HFFc6 (cell line): ENCODE measurements around the gene KIF2A. TPM values are rescaled to one million over a fixed set of nuclear protein-coding genes. Genes with fewer than 3 reads are reported as not detected.
A peak's percentile ranks its signal among the peaks of the same experiment; 100 is the strongest.

ENCODE experiments used
- DNase-seq: peaks from one replicate; pipeline ENCODE4 v3.0.0-alpha.2; 2018
- H3K27ac Mint-ChIP-seq: 2 replicates; pipeline ENCODE4 v1.8.0; 2020; ENCODE audit warnings: mild to moderate bottlenecking, mixed read lengths
- H3K27me3 Mint-ChIP-seq: 2 replicates; pipeline ENCODE4 v1.8.0; 2021; ENCODE audit warnings: mild to moderate bottlenecking, moderate library complexity, mixed read lengths; ENCODE audit not compliant: insufficient read depth
- H3K36me3 Mint-ChIP-seq: 2 replicates; pipeline ENCODE4 v1.8.0; 2021; ENCODE audit warnings: low read depth, mixed read lengths
- H3K4me1 Mint-ChIP-seq: 2 replicates; pipeline ENCODE4 v1.8.0; 2020; ENCODE audit warnings: low read depth, mixed read lengths
- H3K4me3 Mint-ChIP-seq: 2 replicates; pipeline ENCODE4 v1.8.0; 2020; ENCODE audit warnings: mild to moderate bottlenecking, moderate library complexity, mixed read lengths
- H3K9me3 Mint-ChIP-seq: 2 replicates; pipeline ENCODE4 v1.8.0; 2020; ENCODE audit warnings: mild to moderate bottlenecking, mixed read lengths
- total RNA-seq, 6 experiments: library from RNA; stranded (reverse); fragmentation: NEBNext Ultra II Directional; extraction: Animal tissue kit (Norgen Biotek cat#: 25700); gene quantifications; 2 replicates in 1 of 6; 3 replicates in 5 of 6; pipeline ENCODE4 v1.2.3, GENCODE V29; 2021
- TF ChIP-seq, protein P1 (sequence below): fragments of 200-600 bp; sonication (generic); IDR thresholded peaks from 2 replicates; pipeline ENCODE4 v1.5.0; 2021; ENCODE audit warnings: antibody characterized with exemption, mild to moderate bottlenecking

KIF2A gene
- total RNA-seq, 6 experiments from 2014 or later, result 39.9 to 54.0 (median 49.3) TPM

DNA sequence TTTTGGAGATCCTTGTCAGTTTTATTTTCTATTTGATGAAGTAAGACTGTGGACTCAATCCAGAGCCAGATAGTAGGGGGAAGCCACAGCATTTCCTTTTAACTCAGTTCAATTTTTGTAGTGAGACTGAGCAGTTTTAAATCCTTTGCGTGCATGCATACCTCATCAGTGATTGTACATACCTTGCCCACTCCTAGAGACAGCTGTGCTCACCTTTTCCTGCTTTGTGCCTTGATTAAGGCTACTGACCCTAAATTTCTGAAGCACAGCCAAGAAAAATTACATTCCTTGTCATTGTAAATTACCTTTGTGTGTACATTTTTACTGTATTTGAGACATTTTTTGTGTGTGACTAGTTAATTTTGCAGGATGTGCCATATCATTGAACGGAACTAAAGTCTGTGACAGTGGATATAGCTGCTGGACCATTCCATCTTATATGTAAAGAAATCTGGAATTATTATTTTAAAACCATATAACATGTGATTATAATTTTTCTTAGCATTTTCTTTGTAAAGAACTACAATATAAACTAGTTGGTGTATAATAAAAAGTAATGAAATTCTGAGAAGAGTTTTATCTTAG is 79.9 kb downstream of the KIF2A start:
- Mint-ChIP-seq H3K4me1 (peaks cover 10% of the 10 kb centered on the region), H3K9me3 (no peaks in the 10 kb centered on the region), H3K4me3 (no peak overlapping the region), H3K36me3 (peaks cover 14% of the 10 kb centered on the region), H3K27ac (peak overlapping the region; percentile 31; the same call in 1 of the 2 replicates), H3K27me3 (no peaks in the 10 kb centered on the region)
- TF ChIP-seq, protein P1, sequence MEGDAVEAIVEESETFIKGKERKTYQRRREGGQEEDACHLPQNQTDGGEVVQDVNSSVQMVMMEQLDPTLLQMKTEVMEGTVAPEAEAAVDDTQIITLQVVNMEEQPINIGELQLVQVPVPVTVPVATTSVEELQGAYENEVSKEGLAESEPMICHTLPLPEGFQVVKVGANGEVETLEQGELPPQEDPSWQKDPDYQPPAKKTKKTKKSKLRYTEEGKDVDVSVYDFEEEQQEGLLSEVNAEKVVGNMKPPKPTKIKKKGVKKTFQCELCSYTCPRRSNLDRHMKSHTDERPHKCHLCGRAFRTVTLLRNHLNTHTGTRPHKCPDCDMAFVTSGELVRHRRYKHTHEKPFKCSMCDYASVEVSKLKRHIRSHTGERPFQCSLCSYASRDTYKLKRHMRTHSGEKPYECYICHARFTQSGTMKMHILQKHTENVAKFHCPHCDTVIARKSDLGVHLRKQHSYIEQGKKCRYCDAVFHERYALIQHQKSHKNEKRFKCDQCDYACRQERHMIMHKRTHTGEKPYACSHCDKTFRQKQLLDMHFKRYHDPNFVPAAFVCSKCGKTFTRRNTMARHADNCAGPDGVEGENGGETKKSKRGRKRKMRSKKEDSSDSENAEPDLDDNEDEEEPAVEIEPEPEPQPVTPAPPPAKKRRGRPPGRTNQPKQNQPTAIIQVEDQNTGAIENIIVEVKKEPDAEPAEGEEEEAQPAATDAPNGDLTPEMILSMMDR, result no peak
- no peak for DNase-seq

DNA sequence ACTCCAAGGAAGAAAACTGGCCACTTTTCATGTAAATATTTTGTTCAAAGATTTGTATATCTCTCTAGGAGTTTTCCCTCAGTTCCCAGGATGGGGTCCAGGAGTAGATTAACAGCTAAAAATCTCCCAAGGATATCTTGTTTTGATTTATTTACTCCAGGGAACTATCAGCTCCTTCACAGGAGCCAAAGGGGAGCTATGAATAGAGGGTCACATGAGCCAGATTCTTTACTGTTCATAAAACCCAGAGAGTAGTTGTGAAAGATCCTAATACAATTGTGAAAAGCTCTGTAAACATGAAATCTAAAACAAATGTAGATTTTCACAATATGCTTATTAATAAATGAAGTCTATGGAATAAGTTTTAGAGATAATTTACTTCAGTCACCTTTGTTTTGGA is 80.8 kb downstream of the KIF2A start:
- H3K27me3 Mint-ChIP-seq, result no peaks in the 10 kb centered on the region
- H3K9me3 Mint-ChIP-seq, result no peaks in the 10 kb centered on the region
- TF ChIP-seq, protein P1, result no peak
- 0 out of 2 replicates have a peak overlapping the region, but pooled peaks have one; percentile 13 for H3K27ac Mint-ChIP-seq
- H3K4me3 Mint-ChIP-seq, result no peak overlapping the region
- H3K36me3 Mint-ChIP-seq, result peaks cover 11% of the 10 kb centered on the region
- DNase-seq, result no peak
- H3K4me1 Mint-ChIP-seq, result peaks cover 10% of the 10 kb centered on the region

DNA sequence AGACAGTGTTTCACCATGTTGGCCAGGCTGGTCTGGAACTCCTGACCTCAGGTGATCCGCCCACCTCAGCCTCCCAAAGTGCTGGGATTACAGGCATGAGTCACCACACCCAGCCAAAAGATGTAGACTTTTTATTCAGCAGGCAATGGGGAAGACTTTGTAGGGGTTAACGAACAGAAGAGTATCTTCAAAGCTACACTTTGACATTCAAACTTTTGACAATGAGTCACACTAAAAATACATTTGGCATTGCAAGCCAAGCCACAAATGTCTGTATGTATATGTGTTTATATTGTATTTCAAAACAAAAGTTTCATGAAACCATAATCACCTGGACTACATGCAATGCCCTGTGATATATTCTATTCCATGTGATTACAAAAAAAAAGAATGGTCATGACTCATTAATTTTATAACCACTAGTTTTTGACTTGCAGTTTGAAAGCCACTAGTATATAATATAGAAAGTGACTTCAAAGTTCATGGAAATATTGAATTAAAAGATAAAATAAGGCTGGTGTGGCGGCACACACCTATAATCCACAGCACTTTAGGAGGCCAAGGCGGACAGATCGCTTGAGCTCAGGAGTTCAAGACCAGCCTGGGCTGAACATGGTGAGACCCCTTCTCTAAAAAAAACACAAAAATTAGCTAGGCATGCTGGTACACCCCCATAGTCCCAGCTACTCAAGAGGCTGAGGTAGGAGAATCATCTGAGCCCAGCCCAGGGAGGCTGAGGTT is 89.4 kb downstream of the KIF2A start:
- peaks cover 32% of the 10 kb centered on the region for H3K36me3 Mint-ChIP-seq
- peak; percentile 41 for DNase-seq

DNA sequence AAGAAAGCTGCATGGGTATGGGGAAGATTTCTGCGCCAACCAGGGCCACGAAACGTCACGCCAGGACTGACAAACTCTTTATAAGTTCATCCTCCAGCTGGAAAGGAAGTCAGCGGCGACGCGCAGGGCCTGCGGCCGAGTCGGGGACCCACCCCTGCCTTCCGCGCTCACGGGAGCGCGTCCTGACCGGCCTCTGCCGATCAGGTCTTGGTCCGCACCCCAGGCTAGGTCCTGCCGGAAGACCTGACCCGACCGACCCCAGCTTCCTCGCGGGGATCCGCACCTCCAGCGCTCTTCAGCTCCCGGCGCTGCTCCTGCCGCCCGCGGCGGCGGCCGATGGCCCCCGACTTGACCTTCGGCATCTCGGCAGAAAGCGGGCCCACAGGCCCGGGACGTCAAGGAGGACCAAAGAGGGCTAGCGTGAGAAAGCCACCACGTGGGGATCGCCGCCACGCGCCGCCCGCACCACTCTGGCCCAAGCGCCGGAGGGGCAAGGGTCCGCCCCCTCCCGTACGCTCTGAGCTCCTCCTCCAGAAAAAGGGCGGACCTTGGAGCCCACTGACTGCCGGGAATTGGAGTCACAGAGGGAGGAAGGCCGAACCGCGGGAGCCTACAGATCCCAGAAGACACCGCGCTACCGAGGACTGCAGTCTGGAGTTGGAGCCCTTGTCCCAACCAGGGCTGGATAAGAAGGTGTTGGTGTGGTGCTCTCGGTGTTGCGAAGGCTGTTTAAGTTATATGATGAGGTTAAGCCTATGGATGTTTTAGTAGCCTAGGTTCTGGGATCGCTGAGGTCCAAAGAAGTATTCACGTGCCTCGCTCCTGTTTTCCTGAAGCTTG is 97.6 kb downstream of the KIF2A start, which contains the start of gene DIMT1:
TSS of gene DIMT1 (minus strand) at position 495 of the 840 bp plus-strand sequence. CDS start at position 362, 133 bp downstream.
- Mint-ChIP-seq H3K4me1 (peaks cover 26% of the 10 kb centered on the region), H3K27me3 (peaks cover 1% of the 10 kb centered on the region; the same call in 1 of the 2 replicates)
- TF ChIP-seq, protein P1, result no peak

More for the DNA sequence above, 89.4 kb downstream of the KIF2A start:
- TF ChIP-seq, protein P1, result no peak
- Mint-ChIP-seq H3K27ac (peak overlapping the region; percentile 76), H3K9me3 (no peaks in the 10 kb centered on the region), H3K4me3 (no peak overlapping the region; the same call in 1 of the 2 replicates), H3K4me1 (peaks cover 14% of the 10 kb centered on the region), H3K27me3 (peaks cover 4% of the 10 kb centered on the region; the same call in 1 of the 2 replicates)

DNA sequence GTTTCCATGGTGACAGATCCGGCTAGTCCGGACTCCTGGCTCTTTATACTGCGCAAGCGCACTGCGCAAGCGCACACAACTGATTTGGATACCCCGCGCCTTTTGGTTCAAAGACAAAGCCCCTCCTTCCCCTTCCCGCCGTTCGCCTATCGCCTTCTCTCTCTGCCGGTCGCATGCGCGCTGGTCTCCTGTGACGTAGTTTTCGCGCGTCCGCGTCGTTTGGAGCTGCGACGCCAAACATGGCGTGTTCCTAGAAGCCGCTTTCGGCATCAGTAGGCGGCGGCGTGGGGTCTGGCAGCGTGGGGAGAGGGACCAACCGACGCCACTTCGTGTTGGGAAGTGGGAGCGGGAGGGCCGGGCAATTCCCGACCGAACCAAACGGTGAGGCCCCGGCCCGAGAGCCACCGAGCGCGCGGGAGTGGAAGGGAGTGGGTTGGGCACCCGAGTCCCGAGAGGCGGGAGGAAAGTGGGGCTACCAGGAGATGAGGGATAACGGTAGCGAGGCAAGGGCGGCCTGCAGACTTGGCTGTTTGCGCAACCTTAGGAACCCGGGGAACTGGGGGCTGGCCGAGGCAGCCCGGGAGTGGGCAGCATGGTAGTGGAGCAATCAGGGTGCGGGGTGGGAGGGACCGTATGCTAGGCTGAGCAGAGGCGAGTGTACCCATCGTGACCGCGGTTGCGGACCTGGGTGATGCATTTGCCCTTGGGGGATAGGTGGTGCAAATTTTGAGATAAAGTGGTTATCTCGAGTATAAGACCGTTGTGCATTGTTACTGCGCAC is 106.7 kb downstream of the KIF2A start, which contains the start of gene IPO11:
TSS of gene IPO11 (plus strand) at position 215 of the 781 bp plus-strand sequence. CDS start 24,517 bp downstream, outside the sequence.
- Mint-ChIP-seq H3K4me3 (peak within 1 kb of the TSS; percentile 88), H3K27ac (peak within 1 kb of the TSS; percentile 97), H3K9me3 (no peaks in the 10 kb centered on the region), H3K27me3 (no peaks in the 10 kb centered on the region), H3K4me1 (peaks cover 17% of the 10 kb centered on the region), H3K36me3 (no peaks in the 10 kb centered on the region)
- DNase-seq, result peak; percentile 99
- TF ChIP-seq, protein P1, result no peak

More for the DNA sequence above, 97.6 kb downstream of the KIF2A start, which contains the start of gene DIMT1:
- peaks cover 12% of the 10 kb centered on the region for H3K36me3 Mint-ChIP-seq
- H3K27ac Mint-ChIP-seq, result peak within 1 kb of the TSS; percentile 98
- peak; percentile 98 for DNase-seq
- H3K9me3 Mint-ChIP-seq, result no peaks in the 10 kb centered on the region
- H3K4me3 Mint-ChIP-seq, result peak within 1 kb of the TSS; percentile 91
